Measurements from ENCODE around the gene HAUS3. TPM values are rescaled to one million over a fixed set of nuclear protein-coding genes. Genes with fewer than 3 reads are reported as not detected.

HAUS3 gene
- total and polyA plus RNA-seq, 8 donors, result 5.5 to 37.4 (median 8.9) TPM

- peak overlapping the region; percentile 83 to 94 (median 93) for H3K27ac ChIP-seq
- H3K9me3 ChIP-seq, result no peaks in the 10 kb centered on the region
- TF ChIP-seq POLR2AphosphoS5 (IDR thresholded peaks at IDR 0.05) (no peak), CTCF (IDR thresholded peaks at IDR 0.05) (no peak), POLR2A (IDR thresholded peaks at IDR 0.05) (no peak), EP300 (IDR thresholded peaks at IDR 0.05) (no peak)
- H3K36me3 ChIP-seq, result peaks cover 0 to 14% (median 9%) of the 10 kb centered on the region in 4 donors
- WGBS, 5 donors, result 34 to 47% (median 38%) methylated on average over 11 to 13 of the region's 13 CpGs
- H3K27me3 ChIP-seq, result no peaks in the 10 kb centered on the region
- DNase-seq, result no peak
- peak overlapping the region; percentile 61 to 100 (median 84) for H3K4me3 ChIP-seq
- intact Hi-C loops (cut with DNase I; ENCODE audit: low total_unique reads), result no loop called here
- H3K4me1 ChIP-seq, result peaks cover 45 to 78% (median 70%) of the 10 kb centered on the region in 4 donors
Observed at GRCh38 chr4:2262944-2263250, 21.0 kb upstream of the HAUS3 start.

GRCh38 chr4:2262145-2262943 lies 20.4 kb upstream of the HAUS3 start:
- intact Hi-C loops (cut with DNase I; ENCODE audit: low total_unique reads), result no loop called here
- Histone ChIP-seq H3K27ac (peak overlapping the region; percentile 93 to 94 (median 94)), H3K9me3 (no peaks in the 10 kb centered on the region), H3K4me3 (peak overlapping the region; percentile 84 to 100 (median 94)), H3K27me3 (no peaks in the 10 kb centered on the region), H3K4me1 (peaks cover 50 to 83% (median 73%) of the 10 kb centered on the region in 4 donors), H3K36me3 (peaks cover 0 to 20% (median 12%) of the 10 kb centered on the region in 4 donors)
- WGBS, 5 donors, result 0 to 2% (median 1%) methylated on average over 16 to 98 of the region's 98 CpGs
- peak; percentile 100 for DNase-seq
- TF ChIP-seq POLR2AphosphoS5 (IDR thresholded peaks at IDR 0.05), result peak; percentile 79 to 96 (median 96)
- peak in 1 of 4 donors; percentile 71 for TF ChIP-seq POLR2A (IDR thresholded peaks at IDR 0.05)
- TF ChIP-seq EP300 (IDR thresholded peaks at IDR 0.05), result no peak
- no peak for TF ChIP-seq CTCF (IDR thresholded peaks at IDR 0.05)

DNA sequence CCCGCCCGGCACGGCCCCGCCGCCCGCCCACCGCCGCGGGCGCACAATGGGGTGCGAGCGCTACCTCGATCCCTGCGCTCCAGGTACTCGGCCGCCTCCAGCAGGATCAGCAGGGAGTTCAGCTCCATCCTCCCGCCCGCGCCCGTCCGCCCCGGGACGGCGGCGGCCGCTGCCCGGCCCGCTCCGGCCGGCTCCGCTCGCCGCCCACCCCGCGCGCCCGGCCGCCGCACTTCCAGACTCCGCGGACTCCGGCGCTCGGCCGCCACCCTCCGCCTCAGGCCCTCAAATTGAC lies 19.9 kb upstream of the HAUS3 start, which contains the start of gene MXD4:
Gene MXD4, minus strand, starts transcription at position 257 of the 292 bp plus-strand sequence. Its CDS starts 129 bp downstream, at position 128.
- Histone ChIP-seq H3K36me3 (peaks cover 0 to 25% (median 14%) of the 10 kb centered on the region in 4 donors), H3K27ac (peak within 1 kb of the TSS; percentile 93 to 94 (median 94)), H3K9me3 (no peaks in the 10 kb centered on the region), H3K27me3 (no peaks in the 10 kb centered on the region), H3K4me3 (peak within 1 kb of the TSS; percentile 84 to 100 (median 94)), H3K4me1 (peaks cover 56 to 86% (median 73%) of the 10 kb centered on the region in 4 donors)
- 0 to 1% (median 0%) methylated on average over 5 to 46 of the region's 46 CpGs; no CpG with 5 or more reads in 1 of the 5 donors for WGBS, 5 donors
- DNase-seq, result no peak
- intact Hi-C loops (cut with DNase I; ENCODE audit: low total_unique reads), result no loop called here
- TF ChIP-seq CTCF (IDR thresholded peaks at IDR 0.05) (no peak), POLR2AphosphoS5 (IDR thresholded peaks at IDR 0.05) (peak in 2 of 3 donors; percentile 76 to 89)

DNA sequence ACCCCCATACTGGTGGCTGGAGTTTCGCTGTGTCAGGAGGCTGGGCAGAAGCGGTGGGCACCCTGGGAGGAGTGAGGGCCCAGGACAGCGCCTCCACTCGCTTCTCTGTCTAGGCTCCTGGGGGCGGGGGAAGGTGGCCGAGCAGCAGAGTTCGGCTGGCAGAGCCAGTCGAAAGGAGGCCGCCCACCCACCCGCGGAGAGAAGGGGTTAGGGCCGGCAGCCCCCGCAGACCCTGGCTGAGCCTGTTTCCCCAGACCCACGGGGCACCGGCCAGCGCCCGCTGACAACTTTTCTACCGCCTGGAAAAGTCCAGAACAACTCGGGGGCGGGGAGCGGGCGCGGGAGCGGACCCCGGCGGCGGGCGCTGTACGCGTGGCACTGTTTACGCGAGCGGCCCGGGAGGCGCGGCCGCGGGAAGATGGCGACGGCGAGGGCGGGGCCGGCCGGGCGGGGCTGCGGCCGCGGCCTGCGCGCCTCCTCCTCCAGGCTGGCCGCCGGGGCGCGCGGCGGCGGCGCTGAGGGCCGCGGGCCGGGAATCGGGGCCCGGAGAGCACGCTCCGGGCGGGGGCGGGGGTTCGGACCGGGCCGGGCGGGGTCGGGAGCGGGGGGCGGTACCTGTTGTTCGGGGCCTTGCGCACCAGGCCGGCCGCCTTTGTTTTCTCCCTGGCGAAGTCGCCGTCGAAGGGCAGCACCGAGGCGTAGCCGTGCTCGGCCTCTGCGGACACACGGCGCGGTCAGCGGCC lies 19.4 kb upstream of the HAUS3 start:
- Histone ChIP-seq H3K4me1 (peaks cover 60 to 86% (median 74%) of the 10 kb centered on the region in 4 donors), H3K4me3 (peak overlapping the region; percentile 84 to 100 (median 94))
- intact Hi-C loops (cut with DNase I; ENCODE audit: low total_unique reads), result no loop called here

More for the DNA sequence above, 19.4 kb upstream of the HAUS3 start:
- peak overlapping the region; percentile 87 to 94 (median 94) for H3K27ac ChIP-seq
- 0 to 1% (median 1%) methylated on average over 6 to 91 of the region's 91 CpGs for WGBS, 5 donors
- H3K27me3 ChIP-seq, result no peaks in the 10 kb centered on the region
- TF ChIP-seq POLR2AphosphoS5 (IDR thresholded peaks at IDR 0.05) (peak in 1 of 3 donors; percentile 13), POLR2A (IDR thresholded peaks at IDR 0.05) (no peak), CTCF (IDR thresholded peaks at IDR 0.05) (no peak), EP300 (IDR thresholded peaks at IDR 0.05) (no peak)
- DNase-seq, result peak; percentile 64 to 85
- H3K36me3 ChIP-seq, result peaks cover 0 to 25% (median 14%) of the 10 kb centered on the region in 4 donors
- H3K9me3 ChIP-seq, result no peaks in the 10 kb centered on the region
